Measurements from ENCODE around the gene MCM8. TPM values are rescaled to one million over a fixed set of nuclear protein-coding genes. Genes with fewer than 3 reads are reported as not detected.

The MCM8 gene
- polyA plus RNA-seq, 3 donors: 0.07 to 0.51 (median 0.18) TPM

DNA sequence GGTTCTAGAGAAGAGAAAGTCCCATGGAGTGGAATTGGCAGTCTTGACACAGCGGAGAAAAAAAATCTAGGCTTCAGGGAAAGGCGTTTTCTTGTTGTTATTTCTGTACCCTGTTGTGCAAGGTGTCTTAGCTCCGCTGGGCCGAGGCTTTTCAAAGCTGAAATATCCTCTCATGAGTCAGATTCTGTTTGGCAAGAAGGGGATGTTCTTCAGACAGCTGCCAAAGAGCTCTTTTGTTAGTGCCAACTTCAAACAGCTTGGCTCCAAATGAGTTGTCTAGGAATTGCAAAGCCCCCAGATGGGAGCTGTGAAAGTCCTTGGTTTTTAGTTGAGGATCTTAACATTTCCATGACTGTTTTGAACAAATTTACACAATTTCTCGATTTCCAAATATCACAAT is 57.8 kb downstream of the MCM8 start:
- H3K36me3 ChIP-seq (replicated peaks in 1 of 2; ENCODE audit: control insufficient read depth in 1 of 2, insufficient read depth in 2 of 2, low read length in 2 of 2): peaks cover 27 to 32% of the 10 kb centered on the region in 2 donors
- intact Hi-C loops (cut with micrococcal nuclease): no loop called here
- H3K27me3 Mint-ChIP-seq (ENCODE audit: low read depth in 3 of 3): no peaks in the 10 kb centered on the region
- peak overlapping the region; percentile 72 to 94 (median 88) for H3K27ac Mint-ChIP-seq
- H3K9me3 ChIP-seq (replicated peaks in 1 of 2; ENCODE audit: control insufficient read depth in 1 of 2, insufficient read depth in 1 of 2, low read length in 2 of 2): no peaks in the 10 kb centered on the region
- no peaks in the 10 kb centered on the region for H3K27me3 ChIP-seq (ENCODE audit: control insufficient read depth in 2 of 2, insufficient read depth in 2 of 2, low read length in 2 of 2)
- DNase-seq: peak; percentile 79 to 94 (median 94)
- peaks cover 44 to 48% of the 10 kb centered on the region in 2 donors for H3K4me1 ChIP-seq (ENCODE audit: control insufficient read depth in 1 of 2, insufficient read depth in 2 of 2, low read length in 2 of 2)
- H3K27ac ChIP-seq (ENCODE audit: low read depth in 1 of 2, low read length in 2 of 2): peak overlapping the region; percentile 66 to 81
- peaks cover 43% of the 10 kb centered on the region for H3K4me1 Mint-ChIP-seq
- H3K4me3 Mint-ChIP-seq: peak overlapping the region; percentile 94 to 97
- no peaks in the 10 kb centered on the region for H3K9me3 Mint-ChIP-seq
- peaks cover 24 to 32% of the 10 kb centered on the region in 2 donors for H3K36me3 Mint-ChIP-seq
- peaks cover 71% of the 10 kb centered on the region for H3K79me2 ChIP-seq (ENCODE audit: insufficient read depth, low read length)
- H3K9ac ChIP-seq (ENCODE audit: insufficient read depth, low read length, poor library complexity, severe bottlenecking): peak overlapping the region; percentile 12
- TF ChIP-seq, protein P1, sequence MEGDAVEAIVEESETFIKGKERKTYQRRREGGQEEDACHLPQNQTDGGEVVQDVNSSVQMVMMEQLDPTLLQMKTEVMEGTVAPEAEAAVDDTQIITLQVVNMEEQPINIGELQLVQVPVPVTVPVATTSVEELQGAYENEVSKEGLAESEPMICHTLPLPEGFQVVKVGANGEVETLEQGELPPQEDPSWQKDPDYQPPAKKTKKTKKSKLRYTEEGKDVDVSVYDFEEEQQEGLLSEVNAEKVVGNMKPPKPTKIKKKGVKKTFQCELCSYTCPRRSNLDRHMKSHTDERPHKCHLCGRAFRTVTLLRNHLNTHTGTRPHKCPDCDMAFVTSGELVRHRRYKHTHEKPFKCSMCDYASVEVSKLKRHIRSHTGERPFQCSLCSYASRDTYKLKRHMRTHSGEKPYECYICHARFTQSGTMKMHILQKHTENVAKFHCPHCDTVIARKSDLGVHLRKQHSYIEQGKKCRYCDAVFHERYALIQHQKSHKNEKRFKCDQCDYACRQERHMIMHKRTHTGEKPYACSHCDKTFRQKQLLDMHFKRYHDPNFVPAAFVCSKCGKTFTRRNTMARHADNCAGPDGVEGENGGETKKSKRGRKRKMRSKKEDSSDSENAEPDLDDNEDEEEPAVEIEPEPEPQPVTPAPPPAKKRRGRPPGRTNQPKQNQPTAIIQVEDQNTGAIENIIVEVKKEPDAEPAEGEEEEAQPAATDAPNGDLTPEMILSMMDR (IDR thresholded peaks at IDR 0.05): no peak
- peaks cover 23% of the 10 kb centered on the region for H4K20me1 ChIP-seq (ENCODE audit: insufficient read depth, low read length)
- peak overlapping the region; percentile 16 to 91 (median 86) for H3K4me3 ChIP-seq (replicated peaks in 1 of 3; ENCODE audit: low read depth in 2 of 3, low read length in 3 of 3)
- H2AFZ ChIP-seq (ENCODE audit: insufficient read depth, low read depth, low read length, poor library complexity, severe bottlenecking): no peak overlapping the region
- WGBS (ENCODE audit: insufficient coverage): 0% methylated on average over 2 of the region's 5 CpGs
- H3K4me2 ChIP-seq (replicated peaks; ENCODE audit: extremely low read depth, low read length, poor library complexity, severe bottlenecking): peak overlapping the region; percentile 90

DNA sequence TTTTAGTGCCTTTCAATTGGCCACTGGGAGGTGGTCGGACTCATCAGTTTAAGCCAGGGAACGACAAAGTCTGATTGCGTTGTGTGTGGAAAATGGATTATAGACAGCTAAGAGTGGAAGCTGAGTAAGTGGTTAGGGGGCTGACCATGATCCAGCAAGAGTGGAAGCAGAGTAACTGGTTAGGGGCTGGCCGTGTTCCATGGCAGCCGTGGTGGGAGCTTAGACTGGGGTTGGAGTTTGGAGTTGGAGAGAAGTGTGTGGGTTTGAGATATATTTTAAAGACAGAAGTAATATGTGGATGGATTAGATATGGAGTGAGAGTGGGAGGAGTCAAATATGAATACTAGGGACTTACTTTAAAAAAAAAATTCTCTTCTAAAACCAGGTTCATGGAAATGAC is 61.7 kb downstream of the MCM8 start:
- intact Hi-C loops (cut with micrococcal nuclease): no loop called here
- Histone ChIP-seq H3K9ac (ENCODE audit: insufficient read depth, low read length, poor library complexity, severe bottlenecking) (no peak overlapping the region), H4K20me1 (ENCODE audit: insufficient read depth, low read length) (peaks cover 49% of the 10 kb centered on the region), H3K9me3 (replicated peaks in 1 of 2; ENCODE audit: control insufficient read depth in 1 of 2, insufficient read depth in 1 of 2, low read length in 2 of 2) (no peaks in the 10 kb centered on the region), H3K27ac (ENCODE audit: low read depth in 1 of 2, low read length in 2 of 2) (peak overlapping the region in 1 of 2 donors; percentile 42), H3K4me1 (ENCODE audit: control insufficient read depth in 1 of 2, insufficient read depth in 2 of 2, low read length in 2 of 2) (peaks cover 36 to 37% of the 10 kb centered on the region in 2 donors), H2AFZ (ENCODE audit: insufficient read depth, low read depth, low read length, poor library complexity, severe bottlenecking) (no peak overlapping the region), H3K79me2 (ENCODE audit: insufficient read depth, low read length) (peaks cover 94% of the 10 kb centered on the region), H3K36me3 (replicated peaks in 1 of 2; ENCODE audit: control insufficient read depth in 1 of 2, insufficient read depth in 2 of 2, low read length in 2 of 2) (peaks cover 52 to 64% of the 10 kb centered on the region in 2 donors), H3K4me3 (replicated peaks in 1 of 3; ENCODE audit: low read depth in 2 of 3, low read length in 3 of 3) (no peak overlapping the region), H3K4me2 (replicated peaks; ENCODE audit: extremely low read depth, low read length, poor library complexity, severe bottlenecking) (no peak overlapping the region), H3K27me3 (ENCODE audit: control insufficient read depth in 2 of 2, insufficient read depth in 2 of 2, low read length in 2 of 2) (no peaks in the 10 kb centered on the region)
- 96% methylated on average over 5 of the region's 5 CpGs for whole genome bisulfite sequencing (ENCODE audit: insufficient coverage)
- Mint-ChIP-seq H3K4me1 (peaks cover 37% of the 10 kb centered on the region), H3K36me3 (peaks cover 53 to 66% of the 10 kb centered on the region in 2 donors), H3K9me3 (no peaks in the 10 kb centered on the region), H3K27me3 (ENCODE audit: low read depth in 3 of 3) (no peaks in the 10 kb centered on the region), H3K27ac (peak overlapping the region in 2 of 7 donors; percentile 27 to 71), H3K4me3 (no peak overlapping the region)
- DNase-seq: no peak
- TF ChIP-seq, protein P1 (IDR thresholded peaks at IDR 0.05): no peak
